GM18499 (cell line): ENCODE results near the gene TBC1D9.

Experiments used
- ATAC-seq: cut with Tn5 transposase; IDR thresholded peaks from one replicate; pipeline ENCODE4 v1.9.1; 2021; ENCODE audit warnings: moderate number of reproducible peaks; ENCODE audit not compliant: insufficient read depth, unreplicated experiment

The TBC1D9 gene

GRCh38 chr4:140630246-140630645 lies 125.9 kb downstream of the TBC1D9 start:
- ATAC-seq, result no peak

DNA sequence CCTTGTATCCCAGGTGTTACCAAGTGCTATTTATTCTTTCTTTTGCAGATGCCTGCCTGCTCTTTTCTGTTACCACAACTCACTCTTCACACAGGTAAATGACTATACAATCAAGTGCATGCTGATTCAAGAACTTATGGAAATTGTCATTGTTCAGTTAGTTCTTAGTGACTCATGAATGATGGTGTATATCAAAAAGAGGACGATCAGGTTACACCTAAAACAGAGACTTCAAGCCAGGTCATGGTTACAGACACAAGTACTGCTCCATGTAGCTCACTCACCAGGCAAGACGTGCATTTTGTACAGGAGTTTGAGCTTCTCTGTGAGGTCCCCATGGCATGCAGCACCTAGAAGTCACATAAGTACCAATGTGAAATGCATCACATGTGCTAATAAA lies 128.2 kb downstream of the TBC1D9 start:
- ATAC-seq, result no peak

- ATAC-seq, result no peak
Measured at GRCh38 chr4:140626661-140627376, 129.4 kb downstream of the TBC1D9 start.

GRCh38 chr4:140622333-140622958 lies 133.7 kb downstream of the TBC1D9 start:
- ATAC-seq, result no peak

GRCh38 chr4:140621161-140621560 lies 135.0 kb downstream of the TBC1D9 start:
- ATAC-seq, result no peak

DNA sequence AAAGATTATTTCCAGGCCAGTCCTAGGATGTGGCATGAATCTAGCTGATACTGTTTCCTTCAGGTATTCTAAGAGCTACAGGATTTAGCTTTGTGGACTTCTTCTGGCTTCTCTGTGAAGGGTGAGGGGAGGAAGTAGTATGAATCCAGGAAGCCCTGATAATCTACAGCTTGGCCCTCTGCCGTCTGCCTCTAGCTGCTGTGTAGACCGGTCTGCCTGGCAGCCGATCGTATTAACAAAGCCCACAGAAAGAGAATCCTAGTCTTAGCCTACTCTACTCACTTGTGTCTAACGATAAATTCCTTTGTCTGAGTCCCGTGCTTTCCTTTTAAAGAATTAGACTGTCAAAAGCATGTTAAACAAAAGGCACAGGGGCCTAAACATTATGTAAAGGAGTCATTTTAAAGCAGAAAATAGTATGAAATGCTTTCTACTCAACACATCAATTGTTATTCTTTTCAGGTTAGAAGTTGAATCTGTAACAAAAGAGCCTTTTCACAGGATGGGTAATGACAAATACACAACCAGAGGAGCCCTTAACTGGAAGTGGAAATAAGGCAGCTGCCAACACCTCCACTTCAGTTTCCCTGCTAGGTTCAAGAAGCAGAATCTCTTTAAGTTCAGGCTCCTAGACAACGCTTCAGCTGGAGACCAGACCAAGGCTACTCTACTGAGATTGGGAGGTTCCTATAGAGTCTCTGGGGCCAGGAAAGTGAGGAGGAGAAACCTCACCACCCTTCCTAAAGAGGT lies 138.5 kb downstream of the TBC1D9 start:
- ATAC-seq, result no peak

DNA sequence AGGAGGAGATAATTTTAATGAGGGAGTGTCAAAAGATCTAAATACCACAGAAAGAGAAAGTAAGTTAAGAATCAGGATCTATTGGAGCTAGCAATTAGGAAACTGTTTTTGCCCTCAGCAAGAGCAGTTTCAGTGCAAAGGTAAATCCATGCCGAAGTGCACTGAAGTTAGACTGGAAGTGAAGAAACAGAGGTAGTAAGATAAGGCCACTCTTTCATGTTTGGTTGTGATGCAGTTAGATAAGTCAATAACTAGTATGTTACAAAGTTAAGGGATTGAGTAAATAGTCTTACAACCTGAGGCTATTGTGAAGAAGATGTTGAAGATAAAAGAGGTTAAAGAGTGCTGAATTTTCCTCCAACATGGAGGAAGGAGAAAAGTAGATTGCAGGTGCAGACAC lies 140.7 kb downstream of the TBC1D9 start:
- ATAC-seq, result no peak

GRCh38 chr4:140612357-140612756 lies 143.8 kb downstream of the TBC1D9 start:
- ATAC-seq, result no peak

- no peak for ATAC-seq
Measured at GRCh38 chr4:140611854-140612253, 144.3 kb downstream of the TBC1D9 start.

DNA sequence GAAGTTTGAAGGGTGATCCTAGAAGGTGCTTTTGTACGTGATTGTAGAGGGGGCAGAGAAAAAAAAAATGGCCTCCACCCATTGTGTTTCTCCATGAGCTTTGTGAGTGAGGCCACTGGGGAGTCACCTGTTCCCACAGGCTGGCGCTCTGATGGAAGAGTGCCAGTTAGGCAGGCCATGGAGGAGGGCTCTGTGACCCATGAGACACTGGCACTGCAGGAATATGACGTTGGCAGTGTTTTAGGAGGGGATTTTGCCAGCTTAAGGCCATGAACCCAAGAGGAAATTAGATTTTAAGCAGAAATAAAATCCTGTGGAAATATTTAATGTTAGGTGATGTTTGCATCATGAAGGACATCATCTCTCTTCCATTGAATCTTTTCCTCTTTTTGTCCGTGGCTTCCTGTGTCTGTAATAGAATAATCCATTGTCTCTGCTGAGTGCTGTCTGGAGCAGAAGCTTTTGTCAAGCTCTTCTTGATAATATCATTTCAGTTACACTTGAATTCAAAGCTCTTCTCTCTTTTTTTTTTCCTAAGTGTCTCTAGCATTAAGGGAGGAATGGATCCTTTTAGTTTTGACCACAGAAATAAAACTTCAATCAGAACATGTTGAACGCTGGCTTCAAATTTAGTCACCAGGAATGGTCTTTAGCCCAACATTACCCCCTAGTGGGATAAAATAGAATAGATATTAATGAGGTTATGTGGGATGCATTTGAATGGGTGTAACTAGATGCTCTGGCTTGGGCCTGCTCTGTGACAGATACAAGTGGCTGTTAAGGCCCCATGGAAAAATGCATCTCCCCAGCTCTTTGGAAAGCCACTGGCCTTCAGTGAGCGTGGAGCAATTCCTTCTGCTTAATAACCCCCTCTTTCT lies 146.4 kb downstream of the TBC1D9 start:
- peak; percentile 85 for ATAC-seq

DNA sequence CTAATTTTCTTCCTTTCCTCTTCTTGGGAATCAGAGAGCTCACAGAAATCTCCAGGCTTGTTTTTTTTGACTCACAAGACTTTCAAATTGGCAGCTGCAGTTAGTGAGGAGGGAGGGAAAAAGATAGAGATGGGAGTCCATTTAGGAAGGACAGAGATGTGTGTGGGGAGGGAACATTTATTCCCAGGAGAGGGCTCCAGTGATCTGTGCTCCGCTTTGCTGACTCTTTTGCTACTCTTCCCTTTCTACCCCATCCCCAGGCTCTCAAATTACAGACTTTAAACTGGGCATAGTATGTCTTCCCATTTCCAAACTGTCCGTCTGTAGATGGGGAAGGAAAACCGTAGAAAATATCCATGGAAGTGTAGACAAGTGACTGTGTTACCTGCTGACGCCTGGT lies 148.3 kb downstream of the TBC1D9 start:
- ATAC-seq, result no peak

- no peak for ATAC-seq
Measured at GRCh38 chr4:140604544-140604943, 151.6 kb downstream of the TBC1D9 start.

- ATAC-seq, result no peak
Measured at GRCh38 chr4:140603286-140603685, 152.9 kb downstream of the TBC1D9 start.

GRCh38 chr4:140602714-140603113 lies 153.5 kb downstream of the TBC1D9 start:
- no peak for ATAC-seq

GRCh38 chr4:140600408-140600807 lies 155.8 kb downstream of the TBC1D9 start:
- ATAC-seq, result no peak

- peak; percentile 79 for ATAC-seq
Measured at GRCh38 chr4:140595065-140595464, 161.1 kb downstream of the TBC1D9 start.

- no peak for ATAC-seq
Measured at GRCh38 chr4:140584439-140584838, 171.7 kb downstream of the TBC1D9 start.

DNA sequence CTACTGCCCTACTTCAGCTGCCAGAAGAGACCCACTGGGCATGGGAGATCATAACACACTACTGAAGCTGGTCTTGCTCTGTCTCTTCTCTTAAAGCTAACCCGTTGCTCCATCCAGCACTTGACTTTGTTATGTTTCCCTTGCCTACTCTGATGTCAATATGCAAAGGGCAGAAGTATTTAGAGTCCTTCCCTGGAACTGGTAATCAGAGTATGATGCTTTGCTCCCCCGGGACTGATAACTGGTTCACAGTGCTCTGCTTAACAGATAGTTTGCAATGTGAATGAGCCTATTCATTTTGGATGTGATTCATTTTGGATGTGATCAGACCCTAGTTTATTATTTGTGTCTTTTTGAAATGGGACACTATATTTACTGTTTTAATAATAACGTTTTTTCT lies 175.1 kb downstream of the TBC1D9 start:
- no peak for ATAC-seq

GRCh38 chr4:140579278-140579677 lies 176.9 kb downstream of the TBC1D9 start:
- no peak for ATAC-seq

DNA sequence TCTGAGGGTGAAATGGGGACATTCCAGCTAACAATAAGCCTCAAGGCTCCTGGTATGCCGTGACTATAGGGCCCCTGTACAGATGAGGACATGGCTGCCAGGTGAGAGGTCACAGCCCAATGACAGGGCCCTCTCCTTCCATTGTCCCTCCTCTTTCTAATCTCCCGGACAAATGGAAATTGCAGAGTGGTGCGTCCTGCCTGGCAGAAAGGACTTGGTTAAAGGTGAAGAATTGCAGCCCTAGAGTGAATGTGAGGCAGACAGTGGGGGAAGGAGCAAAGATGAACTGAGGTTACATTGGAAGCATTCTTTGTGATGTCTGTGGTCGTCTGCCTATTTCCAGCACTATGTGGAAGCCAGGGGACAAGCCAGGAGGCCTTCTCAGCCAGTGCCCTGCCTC lies 180.7 kb downstream of the TBC1D9 start:
- no peak for ATAC-seq
